Activated CD4-positive, alpha-beta T cell treated with anti-CD3 and anti-CD28 coated beads, Interleukin-2, Interleukin-4, amounts not matched to agents 100 ng/mL and 50 ng/mL, durations not matched to agents 16 hours and 8 hours (primary cell): Measurements from ENCODE around the gene CXXC5.

Experiments
- DNase-seq: peaks from one replicate; pipeline ENCODE4 v3.0.0-alpha.2; 2020; ENCODE audit warnings: low spot score

CXXC5 gene

GRCh38 chr5:139638736-139639618 is 9.2 kb upstream of the CXXC5 start:
- no peak for DNase-seq

GRCh38 chr5:139639619-139640380 is 8.3 kb upstream of the CXXC5 start:
- DNase-seq: no peak

GRCh38 chr5:139640421-139641115 is 7.6 kb upstream of the CXXC5 start:
- no peak for DNase-seq

- no peak for DNase-seq
These were observed 6.8 kb upstream of the CXXC5 start for GRCh38 chr5:139641116-139642080.

- no peak for DNase-seq
These were observed 5.9 kb upstream of the CXXC5 start for GRCh38 chr5:139642213-139642612.

- DNase-seq: no peak
These were observed 5.0 kb upstream of the CXXC5 start for GRCh38 chr5:139642891-139643871.

GRCh38 chr5:139644001-139644456 is 4.1 kb upstream of the CXXC5 start:
- DNase-seq: no peak

GRCh38 chr5:139644646-139645429 is 3.3 kb upstream of the CXXC5 start:
- no peak for DNase-seq

GRCh38 chr5:139645430-139645871 is 2.7 kb upstream of the CXXC5 start:
- DNase-seq: no peak

- no peak for DNase-seq
These were observed 2.0 kb upstream of the CXXC5 start for GRCh38 chr5:139646111-139646510.

- no peak for DNase-seq
These were observed 1.1 kb upstream of the CXXC5 start for GRCh38 chr5:139646912-139647505.

GRCh38 chr5:139647506-139648204 is 494 bp upstream of the CXXC5 start:
- no peak for DNase-seq

GRCh38 chr5:139649082-139649991 is 1.2 kb downstream of the CXXC5 start:
- DNase-seq: no peak

GRCh38 chr5:139650031-139650688 is 2.0 kb downstream of the CXXC5 start:
- DNase-seq: no peak

GRCh38 chr5:139650689-139651042 is 2.5 kb downstream of the CXXC5 start:
- no peak for DNase-seq

GRCh38 chr5:139651043-139651834 is 3.1 kb downstream of the CXXC5 start:
- DNase-seq: no peak
